Neuronal stem cell (in vitro differentiated cells): Measurements from ENCODE around the gene GOSR2.

Experiments
- DNase-seq: peaks from one replicate; pipeline ENCODE4 v3.0.0-alpha.2; 2013; ENCODE audit warnings: low spot score
- H2AFZ ChIP-seq: one replicate; pipeline ENCODE4 v1.6.1; 2013; ENCODE audit warnings: mild to moderate bottlenecking, low read length, inconsistent platforms
- H2AK5ac ChIP-seq: 2 replicates; pipeline ENCODE4 v1.6.1; 2013; ENCODE audit warnings: low read depth, mild to moderate bottlenecking, inconsistent platforms, low read length, moderate library complexity, mixed read lengths
- H2BK120ac ChIP-seq: 2 replicates; pipeline ENCODE4 v1.6.1; 2013; ENCODE audit warnings: low read depth, mild to moderate bottlenecking, inconsistent platforms, low read length, moderate library complexity, mixed read lengths
- H2BK12ac ChIP-seq: one replicate; pipeline ENCODE4 v1.6.1; 2013; ENCODE audit warnings: low read length, inconsistent platforms
- H2BK15ac ChIP-seq: 2 replicates; pipeline ENCODE4 v1.6.1; 2013; ENCODE audit warnings: mild to moderate bottlenecking, low read length, inconsistent platforms, mixed read lengths
- H2BK5ac ChIP-seq: one replicate; pipeline ENCODE4 v1.6.1; 2013; ENCODE audit warnings: inconsistent platforms, mild to moderate bottlenecking, low read length, moderate library complexity
- H3K14ac ChIP-seq: one replicate; pipeline ENCODE4 v1.6.1; 2013; ENCODE audit warnings: low read length, inconsistent platforms
- H3K18ac ChIP-seq: 2 replicates; pipeline ENCODE4 v1.6.1; 2013; ENCODE audit warnings: low read length, inconsistent platforms
- H3K23ac ChIP-seq: 2 replicates; pipeline ENCODE4 v1.6.1; 2013; ENCODE audit warnings: low read depth, mild to moderate bottlenecking, mixed read lengths, low read length, inconsistent platforms; ENCODE audit not compliant: poor library complexity
- H3K27ac ChIP-seq: replicated peaks from 3 replicates; pipeline ENCODE4 v1.5.1; 2013; ENCODE audit warnings: low read length, inconsistent platforms
- H3K27me3 ChIP-seq, 3 experiments: 2 replicates each; pipeline ENCODE4 v1.6.1; 2013; ENCODE audit warnings: low read length in 3 of 3, mild to moderate bottlenecking in 2 of 3, inconsistent platforms in 1 of 3, low read depth in 1 of 3, mixed read lengths in 1 of 3, moderate library complexity in 1 of 3; ENCODE audit not compliant: control insufficient read depth in 3 of 3, insufficient read depth in 3 of 3
- H3K36me3 ChIP-seq, 2 donors: replicated peaks in 1 of 2; 2 replicates each; pipeline ENCODE4 v1.6.1; 2013; ENCODE audit warnings: low read length in 2 of 2; ENCODE audit not compliant: control insufficient read depth in 2 of 2, insufficient read depth in 2 of 2
- H3K4ac ChIP-seq: 2 replicates; pipeline ENCODE4 v1.6.1; 2013; ENCODE audit warnings: inconsistent platforms, mild to moderate bottlenecking, low read length, moderate library complexity
- H3K4me1 ChIP-seq, 2 donors: 1 replicate in 1 of 2; 2 replicates in 1 of 2; pipeline ENCODE4 v1.6.1; 2013; ENCODE audit warnings: low read length in 2 of 2, low read depth in 1 of 2; ENCODE audit not compliant: control insufficient read depth in 2 of 2, insufficient read depth in 1 of 2
- H3K4me2 ChIP-seq: one replicate; pipeline ENCODE4 v1.6.1; 2013; ENCODE audit warnings: mild to moderate bottlenecking, low read length, inconsistent platforms; ENCODE audit not compliant: insufficient read depth, poor library complexity, severe bottlenecking
- H3K4me3 ChIP-seq, 2 donors: 2 replicates each; pipeline ENCODE4 v1.5.1; 2013; ENCODE audit warnings: low read length in 2 of 2, mild to moderate bottlenecking in 2 of 2, inconsistent platforms in 1 of 2, moderate library complexity in 1 of 2
- H3K79me1 ChIP-seq: one replicate; pipeline ENCODE4 v1.6.1; 2013; ENCODE audit warnings: low read depth, mild to moderate bottlenecking, inconsistent platforms, low read length, moderate library complexity
- H3K9ac ChIP-seq: one replicate; pipeline ENCODE4 v1.6.1; 2013; ENCODE audit warnings: mild to moderate bottlenecking, low read depth, low read length, inconsistent platforms; ENCODE audit not compliant: poor library complexity
- H3K9me3 ChIP-seq, 2 donors: replicated peaks in 1 of 2; 2 replicates each; pipeline versions ENCODE3 to v1.6.1; 2013; ENCODE audit warnings: low read length in 2 of 2, mild to moderate bottlenecking in 2 of 2, inconsistent platforms in 1 of 2, low read depth in 1 of 2, mixed read lengths in 1 of 2, moderate library complexity in 1 of 2; ENCODE audit not compliant: control insufficient read depth in 2 of 2, insufficient read depth in 1 of 2
- H4K8ac ChIP-seq: one replicate; pipeline ENCODE4 v1.6.1; 2013; ENCODE audit warnings: low read depth, mild to moderate bottlenecking, inconsistent platforms, low read length, moderate library complexity
- H4K91ac ChIP-seq: one replicate; pipeline ENCODE4 v1.6.1; 2013; ENCODE audit warnings: low read length, low read depth, mild to moderate bottlenecking, inconsistent platforms; ENCODE audit not compliant: poor library complexity
- WGBS, 2 donors: extraction: QIAGEN DNeasy Blood & Tissue Kit; methylation state at CpG; one replicate each; pipeline ENCODE4 v1.1.7; 2013; ENCODE audit warnings: missing lambda C conversion rate in 2 of 2, mixed read lengths in 1 of 2; ENCODE audit not compliant: insufficient read length in 2 of 2, insufficient replicate concordance in 1 of 2; ENCODE audit errors: extremely low coverage in 2 of 2; 5-methylcytosine and 5-hydroxymethylcytosine counted together

Gene GOSR2

GRCh38 chr17:46884552-46884951 is 38.4 kb upstream of the GOSR2 start:
- Histone ChIP-seq H3K4me1 (peaks cover 0 to 3% of the 10 kb centered on the region in 2 donors), H2AK5ac (no peak overlapping the region), H3K27ac (no peak overlapping the region), H3K18ac (no peak overlapping the region), H2BK5ac (no peak overlapping the region), H2BK15ac (no peak overlapping the region), H2BK12ac (no peak overlapping the region), H3K9ac (no peak overlapping the region), H3K36me3 (no peaks in the 10 kb centered on the region), H2BK120ac (no peak overlapping the region), H3K4me2 (no peak overlapping the region), H4K8ac (no peak overlapping the region), H3K23ac (no peak overlapping the region), H3K4ac (no peak overlapping the region), H3K9me3 (no peaks in the 10 kb centered on the region), H3K27me3 (peaks cover 0 to 33% (median 0%) of the 10 kb centered on the region in 3 experiments), H2AFZ (no peak overlapping the region), H3K14ac (no peak overlapping the region), H4K91ac (no peak overlapping the region), H3K79me1 (no peaks in the 10 kb centered on the region), H3K4me3 (no peak overlapping the region)
- WGBS, 2 donors, result no CpG with 5 or more reads among the region's 7 CpGs
- no peak for DNase-seq

GRCh38 chr17:46885415-46886309 is 37.3 kb upstream of the GOSR2 start:
- Histone ChIP-seq H3K36me3 (no peaks in the 10 kb centered on the region), H2BK12ac (no peak overlapping the region), H3K4me2 (no peak overlapping the region), H2BK5ac (no peak overlapping the region), H4K8ac (no peak overlapping the region), H3K27ac (no peak overlapping the region), H2AFZ (no peak overlapping the region), H2AK5ac (no peak overlapping the region), H3K9ac (no peak overlapping the region), H3K18ac (no peak overlapping the region), H3K4me3 (no peak overlapping the region), H4K91ac (no peak overlapping the region), H3K14ac (no peak overlapping the region), H3K9me3 (no peaks in the 10 kb centered on the region), H3K23ac (no peak overlapping the region), H2BK120ac (no peak overlapping the region), H3K4ac (no peak overlapping the region), H3K27me3 (peaks cover 0 to 34% (median 0%) of the 10 kb centered on the region in 3 experiments), H3K4me1 (peaks cover 7 to 14% of the 10 kb centered on the region in 2 donors), H3K79me1 (no peaks in the 10 kb centered on the region), H2BK15ac (no peak overlapping the region)
- no CpG with 5 or more reads among the region's 10 CpGs for WGBS, 2 donors
- no peak for DNase-seq

GRCh38 chr17:46886310-46886663 is 36.7 kb upstream of the GOSR2 start:
- Histone ChIP-seq H3K27me3 (peaks cover 0 to 36% (median 0%) of the 10 kb centered on the region in 3 experiments), H3K9me3 (no peaks in the 10 kb centered on the region), H4K8ac (no peak overlapping the region), H3K23ac (no peak overlapping the region), H2AFZ (no peak overlapping the region), H2BK120ac (no peak overlapping the region), H3K79me1 (no peaks in the 10 kb centered on the region), H3K9ac (no peak overlapping the region), H4K91ac (no peak overlapping the region), H3K4ac (no peak overlapping the region), H3K36me3 (no peaks in the 10 kb centered on the region), H2AK5ac (no peak overlapping the region), H3K4me3 (no peak overlapping the region), H3K4me1 (peaks cover 7 to 14% of the 10 kb centered on the region in 2 donors), H2BK12ac (no peak overlapping the region), H3K14ac (no peak overlapping the region), H3K18ac (no peak overlapping the region), H2BK5ac (no peak overlapping the region), H3K27ac (no peak overlapping the region), H3K4me2 (no peak overlapping the region), H2BK15ac (no peak overlapping the region)
- DNase-seq, result no peak
- no CpG with 5 or more reads among the region's 1 CpG for WGBS, 2 donors

- DNase-seq, result no peak
- H2AK5ac ChIP-seq, result no peak overlapping the region
- no peaks in the 10 kb centered on the region for H3K9me3 ChIP-seq
- H3K27ac ChIP-seq, result no peak overlapping the region
- H3K79me1 ChIP-seq, result no peaks in the 10 kb centered on the region
- peaks cover 7 to 14% of the 10 kb centered on the region in 2 donors for H3K4me1 ChIP-seq
- no peak overlapping the region for H3K4ac ChIP-seq
- H2BK15ac ChIP-seq, result no peak overlapping the region
- no CpG with 5 or more reads among the region's 3 CpGs for WGBS, 2 donors
- no peak overlapping the region for H3K9ac ChIP-seq
- peaks cover 0 to 40% (median 0%) of the 10 kb centered on the region in 3 experiments for H3K27me3 ChIP-seq
- no peak overlapping the region for H4K8ac ChIP-seq
- H2AFZ ChIP-seq, result no peak overlapping the region
- H3K4me2 ChIP-seq, result no peak overlapping the region
- no peak overlapping the region for H2BK12ac ChIP-seq
- H3K14ac ChIP-seq, result no peak overlapping the region
- H2BK120ac ChIP-seq, result no peak overlapping the region
- no peak overlapping the region for H3K23ac ChIP-seq
- H3K36me3 ChIP-seq, result no peaks in the 10 kb centered on the region
- no peak overlapping the region for H3K18ac ChIP-seq
- no peak overlapping the region for H4K91ac ChIP-seq
- no peak overlapping the region for H3K4me3 ChIP-seq
- H2BK5ac ChIP-seq, result no peak overlapping the region
Measured at GRCh38 chr17:46887717-46888116, 35.2 kb upstream of the GOSR2 start.
